Hematopoietic multipotent progenitor cell (in vitro differentiated cells): Measurements from ENCODE around the gene GALNT16. TPM values are rescaled to one million over a fixed set of nuclear protein-coding genes. Genes with fewer than 3 reads are reported as not detected.
"Not testable (repeated sequence)": the region's sequence is repeated elsewhere in the genome, so short reads cannot be mapped to it uniquely, and the experiment has no call there.

Experiments
- DNase-seq, 3 donors: peaks; one replicate each; pipeline ENCODE4 v3.0.0-alpha.2; 2011 to 2015; ENCODE audit warnings: low read depth in 2 of 3, low spot score in 2 of 3
- total RNA-seq: library from RNA; depleted of rRNA; stranded (reverse); fragments of >200 nt; gene quantifications from one replicate; pipeline ENCODE4 v1.2.3, GENCODE V29; 2012

Gene GALNT16
- total RNA-seq, 1 donor: under 0.01 TPM

DNA sequence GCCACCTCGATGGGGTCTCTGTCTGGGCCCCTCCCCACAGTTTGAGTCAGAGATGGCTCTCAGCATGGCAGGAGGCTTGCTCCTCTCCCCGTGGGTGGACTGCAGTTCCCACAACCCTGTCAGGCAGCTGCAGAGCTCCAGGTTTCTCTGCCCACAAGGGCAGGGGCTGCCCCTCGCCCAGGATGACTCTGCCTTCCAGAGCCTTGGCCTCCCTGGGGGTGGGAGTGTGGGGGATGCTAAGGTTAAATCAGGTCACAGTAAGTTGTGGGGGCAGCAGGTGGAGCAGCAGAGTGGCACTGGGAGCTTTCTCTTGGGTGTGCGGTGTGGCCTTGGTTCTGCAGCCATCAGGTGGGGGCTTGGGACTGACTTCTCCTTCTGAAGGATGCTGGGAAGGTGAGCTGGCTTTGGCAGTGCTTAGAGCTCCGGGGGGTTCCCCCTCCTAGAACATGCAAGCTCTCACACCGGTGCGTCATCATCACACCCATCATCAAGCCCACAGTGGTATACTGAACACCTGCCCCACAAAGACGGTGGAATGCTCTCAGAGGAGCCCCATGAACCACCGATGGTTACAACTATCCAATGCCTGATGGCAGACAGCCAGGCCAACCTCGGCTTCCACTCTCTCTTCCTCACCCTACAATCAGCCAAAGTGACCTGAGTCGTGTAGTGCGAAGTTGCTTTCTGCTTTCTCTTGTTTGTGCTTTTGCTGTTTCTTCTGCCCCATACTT lies 98.4 kb downstream of the GALNT16 start:
- DNase-seq: no peak

DNA sequence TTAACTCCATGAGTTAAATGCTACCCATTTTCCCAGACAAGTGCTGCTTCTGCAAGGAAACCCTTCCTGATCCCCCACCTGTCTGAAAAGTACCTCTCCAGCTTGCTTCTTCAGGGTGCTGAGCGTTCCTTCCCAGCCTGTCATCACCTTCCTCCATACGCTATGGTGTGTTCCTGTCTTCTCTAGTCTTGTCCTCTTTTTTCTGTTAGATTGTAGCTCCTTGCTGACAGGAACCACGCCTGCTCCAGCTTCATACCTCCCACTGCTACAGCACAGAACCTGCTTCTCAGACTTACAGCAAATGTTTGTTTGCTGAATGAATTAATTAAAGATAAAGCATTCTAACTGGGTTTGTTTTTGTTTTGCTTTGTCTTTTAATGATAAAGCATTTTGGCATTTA lies 99.0 kb downstream of the GALNT16 start:
- no peak for DNase-seq

DNA sequence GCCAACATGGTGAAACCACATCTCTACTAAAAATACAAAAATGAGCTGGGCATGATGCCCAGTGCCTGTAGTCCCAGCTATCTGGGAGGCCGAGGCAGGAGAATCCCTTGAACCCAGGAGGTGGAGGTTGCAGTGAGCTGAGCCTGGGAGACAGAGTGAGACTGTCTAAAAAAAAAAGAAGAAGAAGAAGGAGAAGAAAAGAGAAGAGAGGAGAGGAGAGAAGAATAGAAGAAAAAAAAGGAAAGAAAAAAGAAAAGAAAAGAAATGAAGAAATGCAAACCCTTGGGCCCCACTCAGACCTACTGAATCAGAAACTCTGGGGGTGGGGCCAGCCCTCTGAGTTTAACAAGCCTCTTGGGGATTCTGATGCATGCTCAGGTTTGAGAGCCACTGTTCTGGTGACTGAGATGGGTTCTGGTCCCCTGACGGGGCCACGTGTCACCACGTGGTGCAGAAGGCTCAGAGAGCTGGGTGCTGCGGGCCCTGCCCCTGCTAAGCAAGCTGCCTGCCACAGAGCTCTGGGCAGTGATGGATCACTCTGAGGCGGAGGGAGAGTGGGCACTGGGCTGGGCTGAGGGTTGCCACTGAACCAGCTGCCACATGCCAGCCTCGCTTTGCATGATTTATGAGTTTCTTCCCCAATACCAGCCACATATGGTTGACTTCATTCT lies 100.6 kb downstream of the GALNT16 start:
- peak in 1 of 3 donors; percentile 54 for DNase-seq

DNA sequence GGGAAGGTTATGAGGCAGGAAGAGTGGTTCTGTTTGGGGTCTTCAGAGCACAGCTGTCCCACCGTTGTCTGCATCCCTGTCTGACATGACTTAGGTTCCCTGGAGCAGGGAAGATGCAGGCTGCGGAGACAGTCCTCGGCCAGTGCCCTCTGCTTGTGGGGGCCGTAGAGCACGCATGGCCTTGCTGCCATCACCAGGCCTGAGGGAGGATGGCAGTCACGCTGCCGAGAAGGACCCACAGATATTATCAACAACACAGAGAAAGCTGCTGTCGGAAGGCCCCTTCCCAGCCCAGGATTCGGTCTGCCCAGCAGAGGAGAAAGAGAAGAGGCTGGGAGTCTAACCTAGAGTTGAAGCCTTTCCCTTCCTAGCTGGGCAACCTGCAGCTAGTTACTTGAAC lies 103.1 kb downstream of the GALNT16 start:
- DNase-seq: no peak

DNA sequence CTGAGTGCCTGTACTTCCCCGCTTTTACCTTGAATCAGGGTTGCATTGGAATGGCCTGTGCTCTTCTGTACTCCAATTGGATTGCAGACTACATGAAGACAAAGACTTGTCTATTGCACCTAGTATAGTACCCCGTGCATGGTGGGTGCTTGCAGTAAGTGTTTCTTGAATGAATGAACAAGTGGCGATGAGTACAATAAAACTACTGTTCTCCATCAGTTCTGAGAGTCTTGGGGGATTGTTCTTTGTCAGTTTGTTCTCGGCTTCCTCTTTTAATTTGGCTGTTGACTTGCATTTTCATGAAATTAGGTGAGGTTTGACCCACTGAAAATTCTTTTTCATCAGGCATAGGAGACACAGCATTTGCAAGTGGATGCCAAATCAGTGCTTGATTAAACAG lies 104.0 kb downstream of the GALNT16 start:
- DNase-seq: no peak

DNA sequence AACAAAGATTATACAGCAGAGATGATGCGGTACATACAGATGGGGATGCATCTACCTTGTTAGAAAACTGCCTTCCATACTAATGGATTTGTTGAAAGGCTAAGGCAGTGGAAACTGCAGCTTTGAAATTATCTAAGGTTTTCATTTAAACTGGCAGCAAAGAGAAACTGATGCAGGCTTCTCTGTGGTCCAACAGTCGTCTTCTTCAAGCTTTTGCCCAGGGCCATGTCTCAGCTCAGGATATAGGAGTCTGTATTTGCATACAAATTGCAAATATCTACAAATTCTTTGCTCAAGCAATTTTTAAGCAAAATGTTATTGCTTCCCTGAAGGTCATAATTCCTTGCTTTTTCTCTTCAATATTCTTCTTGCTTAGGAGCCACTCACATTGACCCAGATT lies 104.4 kb downstream of the GALNT16 start:
- no peak for DNase-seq

DNA sequence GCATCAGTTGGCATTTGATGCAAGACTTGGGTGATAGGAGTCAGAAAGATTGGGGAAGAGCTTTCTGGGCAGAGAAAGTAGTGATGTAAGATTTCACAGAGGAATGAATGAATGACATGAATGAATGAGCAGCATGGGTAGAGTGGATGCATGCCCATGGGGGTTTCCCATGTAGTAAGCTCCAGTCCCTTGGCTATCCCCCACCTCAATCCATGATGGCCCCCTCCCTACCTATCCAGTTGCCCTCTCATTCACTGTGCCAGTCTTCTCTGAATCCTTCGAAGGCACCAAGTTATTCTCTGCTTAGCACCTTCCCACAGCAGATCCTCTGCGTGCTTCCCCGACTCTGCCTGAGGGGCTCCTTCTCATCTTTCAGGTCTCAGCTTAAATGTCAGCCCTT lies 106.1 kb downstream of the GALNT16 start:
- DNase-seq: no peak

DNA sequence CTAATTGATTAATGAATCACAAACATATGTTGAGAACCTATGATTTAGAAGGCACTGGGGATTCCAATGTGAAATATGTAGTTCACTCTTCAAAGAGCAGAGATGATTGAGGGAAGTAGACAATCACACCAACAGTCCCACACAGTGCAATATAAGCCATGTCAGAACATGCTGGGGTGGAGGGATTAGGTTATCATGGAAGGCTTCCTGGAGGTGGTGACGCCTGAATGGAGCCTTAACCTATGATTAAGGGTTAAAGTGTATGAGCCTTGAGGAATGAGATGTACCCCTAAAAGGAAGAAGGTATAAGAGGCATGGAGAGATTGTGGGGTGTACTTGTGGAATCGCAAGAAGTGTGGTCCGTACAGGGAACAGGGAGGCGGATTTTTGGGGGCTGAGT lies 106.8 kb downstream of the GALNT16 start:
- no peak for DNase-seq

DNA sequence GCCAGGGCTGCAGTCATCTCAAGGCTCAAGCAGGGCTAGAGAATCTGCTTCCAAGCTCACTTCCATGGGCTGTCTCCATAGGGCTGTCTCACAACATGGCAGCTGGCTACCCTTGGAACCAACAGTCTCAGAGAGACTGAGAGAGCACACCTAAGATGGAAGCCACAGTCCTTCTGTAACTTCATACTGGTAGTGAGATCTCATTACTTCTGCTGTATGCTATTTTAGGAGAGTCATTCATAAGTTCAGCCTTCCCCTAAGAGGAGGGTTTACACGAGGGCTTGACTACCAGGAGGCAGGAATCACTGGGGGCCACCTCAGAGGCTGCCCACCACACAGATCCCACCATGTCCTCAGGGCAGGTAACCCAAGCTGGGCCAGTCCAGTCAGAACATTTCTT lies 108.4 kb downstream of the GALNT16 start:
- no peak for DNase-seq

DNA sequence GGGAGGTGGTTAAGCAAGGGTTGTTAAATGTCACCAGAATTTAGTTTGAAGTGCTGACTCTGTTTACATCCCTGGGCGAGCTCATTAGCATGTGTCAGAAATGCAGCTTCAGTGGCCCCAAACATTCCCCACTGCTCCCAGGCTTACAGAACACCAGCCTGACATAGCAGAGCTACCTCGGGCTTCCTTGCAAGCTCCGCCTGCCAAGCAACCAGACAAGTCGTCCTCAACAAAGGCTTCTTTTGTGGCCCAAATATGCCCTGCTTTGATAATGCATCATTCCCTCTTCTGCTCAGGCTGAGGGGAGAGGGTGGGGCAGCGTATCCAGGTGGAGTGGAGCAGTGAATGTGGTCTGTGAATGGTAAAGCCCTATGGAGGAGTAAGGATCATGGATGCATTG lies 110.1 kb downstream of the GALNT16 start:
- no peak for DNase-seq

DNA sequence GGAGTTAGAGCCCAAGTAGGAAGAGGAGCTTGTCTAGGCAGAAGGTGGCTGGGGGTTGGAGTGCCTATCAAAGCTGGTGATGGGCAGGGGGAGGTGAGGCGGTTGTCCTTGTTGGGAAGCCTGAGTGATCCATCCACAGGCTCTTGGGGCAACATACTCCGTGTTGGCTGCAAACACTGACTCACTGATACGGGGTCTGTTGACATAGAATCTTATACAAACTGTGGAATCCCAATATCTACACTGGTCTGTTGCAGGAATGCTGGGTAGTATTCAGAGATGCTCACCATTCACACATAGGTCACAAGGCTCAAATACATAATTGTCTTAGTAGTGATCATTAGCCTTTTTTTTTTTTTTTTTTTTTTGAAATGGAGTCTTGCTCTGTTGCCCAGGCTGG lies 112.2 kb downstream of the GALNT16 start:
- no peak for DNase-seq

DNA sequence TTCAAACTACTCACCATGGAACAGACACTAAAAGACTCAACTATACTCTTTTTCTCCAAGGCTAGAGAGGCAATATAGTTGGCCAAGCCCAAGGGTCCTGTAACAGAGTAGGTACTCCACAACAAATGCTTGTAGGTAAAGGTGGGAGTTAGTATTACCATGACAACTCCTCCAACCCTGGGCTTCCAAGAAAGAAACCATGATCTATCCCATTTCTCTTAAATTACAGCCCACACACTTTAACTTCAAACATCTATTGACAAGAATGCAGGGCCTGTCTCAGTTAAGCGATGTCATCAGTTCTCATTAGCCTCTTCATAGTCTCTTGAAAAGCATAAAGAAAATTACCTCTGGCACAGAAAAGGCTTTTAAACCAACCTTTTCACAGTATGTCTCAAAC lies 113.1 kb downstream of the GALNT16 start:
- DNase-seq: no peak

DNA sequence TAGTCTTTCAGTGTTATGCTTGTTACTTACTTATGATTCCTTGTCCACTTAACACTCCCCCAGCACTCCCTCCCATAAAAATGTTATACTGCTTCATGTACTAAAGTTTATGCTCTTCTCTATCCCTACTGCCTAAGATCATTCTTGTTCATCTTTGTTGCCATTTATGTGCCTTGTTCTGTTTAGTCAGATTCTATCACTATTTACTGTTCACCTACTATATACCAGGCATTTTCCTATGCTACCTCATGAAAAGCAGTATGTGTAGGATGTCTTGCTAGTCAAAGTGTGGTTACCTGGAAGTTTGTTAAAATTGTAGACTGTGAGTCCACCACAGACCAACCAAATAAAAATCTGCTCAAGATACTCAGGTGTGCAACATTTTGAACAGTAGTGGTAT lies 114.3 kb downstream of the GALNT16 start:
- DNase-seq: no peak

DNA sequence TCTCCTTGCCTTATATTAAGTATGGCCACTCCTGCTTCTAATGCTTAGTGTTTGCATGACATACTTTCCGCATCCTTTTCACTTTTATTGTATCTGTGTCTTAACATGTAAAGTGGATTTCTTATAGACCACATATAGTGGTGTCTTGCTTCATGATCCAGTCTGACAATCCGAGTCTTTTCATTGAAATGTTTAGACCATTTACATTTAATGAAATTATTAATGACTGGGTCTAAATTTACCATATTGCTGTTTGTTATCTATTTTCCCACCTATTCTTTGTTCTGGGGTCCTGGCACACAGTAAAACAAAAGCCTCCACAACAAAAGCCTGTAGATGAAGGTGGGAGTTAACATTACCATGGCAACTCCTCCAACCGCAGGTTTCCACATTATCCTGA lies 115.2 kb downstream of the GALNT16 start:
- DNase-seq: no peak

DNA sequence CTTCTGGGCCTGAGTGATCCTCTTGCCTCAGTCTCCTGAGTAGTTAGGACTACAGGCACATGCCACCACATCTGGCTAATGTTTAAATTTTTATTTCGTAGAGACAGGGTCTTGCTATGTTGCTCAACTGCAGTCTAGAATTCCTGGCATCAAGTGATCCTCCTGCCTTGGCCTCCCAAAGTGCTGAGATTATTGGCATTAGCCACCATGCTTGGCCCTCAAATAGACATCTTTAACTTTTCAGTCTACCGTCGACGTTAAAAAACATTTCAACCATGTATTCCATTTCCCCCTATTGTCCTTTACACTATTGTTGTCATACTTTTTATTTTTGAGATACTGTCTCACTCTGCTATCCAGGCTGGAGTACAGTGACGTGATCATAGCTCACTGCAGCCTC lies 115.8 kb downstream of the GALNT16 start:
- no peak for DNase-seq

DNA sequence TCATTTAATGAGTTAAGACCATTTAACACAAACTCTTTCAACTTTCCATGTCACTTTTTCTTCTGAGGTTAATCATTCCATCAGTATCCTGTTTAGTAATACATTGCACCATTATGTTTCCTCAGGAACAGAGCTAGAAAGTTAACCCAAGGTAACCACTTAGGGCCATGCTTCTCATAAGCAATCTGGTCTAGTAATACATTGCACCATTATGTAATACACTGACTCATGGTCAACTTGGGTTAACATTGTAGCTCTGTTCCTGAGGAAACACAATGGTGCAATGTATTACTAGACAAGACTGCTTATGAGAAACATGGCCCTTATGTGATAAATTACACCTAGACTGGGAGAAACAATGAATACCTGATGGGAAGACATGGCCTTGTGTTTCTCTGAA lies 116.5 kb downstream of the GALNT16 start:
- no peak for DNase-seq

DNA sequence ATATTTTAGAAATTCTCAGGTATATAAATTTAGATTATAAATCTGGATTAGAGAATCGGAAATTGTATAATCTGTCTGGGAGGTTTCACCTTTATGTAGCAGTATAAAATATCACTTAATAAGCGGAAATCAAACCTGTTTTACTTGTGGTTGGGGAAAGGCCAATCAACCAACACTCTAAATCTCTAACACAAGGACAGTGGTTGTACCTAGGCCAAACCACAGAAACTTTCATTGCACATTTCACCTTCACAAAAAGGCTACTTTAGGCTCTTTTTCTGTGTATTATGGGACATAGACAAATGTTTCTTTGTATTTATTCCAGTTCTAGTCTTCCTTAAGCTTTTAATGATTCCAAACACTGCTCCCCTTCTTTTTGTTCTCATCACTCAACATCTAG lies 118.3 kb downstream of the GALNT16 start:
- DNase-seq: no peak

DNA sequence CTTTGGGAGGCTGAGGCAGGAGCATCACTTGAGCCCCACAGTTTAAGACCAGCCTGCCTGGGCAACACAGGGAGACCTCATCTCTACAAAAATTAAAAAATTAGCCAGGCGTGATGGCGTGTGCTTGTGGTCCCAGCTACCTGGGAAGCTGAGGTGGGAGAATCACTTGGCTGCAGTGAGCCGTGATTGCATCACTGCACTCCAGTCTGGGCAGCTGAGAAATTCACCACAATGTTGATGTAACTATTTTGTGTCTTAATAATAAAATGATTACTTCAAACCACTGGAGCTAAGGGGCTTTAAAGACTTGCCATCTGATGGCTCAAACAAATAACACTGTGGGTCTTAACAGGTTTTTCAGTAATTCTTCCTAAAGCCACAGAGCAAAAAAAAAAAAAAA lies 127.4 kb downstream of the GALNT16 start:
- no peak for DNase-seq

DNA sequence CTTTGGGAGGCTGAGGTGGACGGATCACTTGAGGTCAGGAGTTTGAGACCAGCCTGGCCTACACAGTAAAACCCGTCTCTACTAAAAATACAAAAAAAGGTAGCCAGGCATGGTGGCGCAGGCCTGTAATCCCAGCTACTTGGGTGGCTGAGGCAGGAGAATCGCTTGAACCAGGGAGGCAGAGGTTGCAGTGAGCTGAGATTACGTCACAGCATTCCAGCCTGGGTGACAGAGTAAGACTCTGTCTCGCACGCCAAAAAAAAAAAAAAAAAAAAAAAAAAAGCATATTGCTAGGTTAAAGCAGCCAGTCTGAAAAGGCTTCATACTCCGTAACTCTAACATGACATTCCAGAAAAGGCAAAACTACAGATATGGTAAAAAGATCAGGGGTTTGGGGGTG lies 131.4 kb downstream of the GALNT16 start:
- DNase-seq: not testable (repeated sequence)

DNA sequence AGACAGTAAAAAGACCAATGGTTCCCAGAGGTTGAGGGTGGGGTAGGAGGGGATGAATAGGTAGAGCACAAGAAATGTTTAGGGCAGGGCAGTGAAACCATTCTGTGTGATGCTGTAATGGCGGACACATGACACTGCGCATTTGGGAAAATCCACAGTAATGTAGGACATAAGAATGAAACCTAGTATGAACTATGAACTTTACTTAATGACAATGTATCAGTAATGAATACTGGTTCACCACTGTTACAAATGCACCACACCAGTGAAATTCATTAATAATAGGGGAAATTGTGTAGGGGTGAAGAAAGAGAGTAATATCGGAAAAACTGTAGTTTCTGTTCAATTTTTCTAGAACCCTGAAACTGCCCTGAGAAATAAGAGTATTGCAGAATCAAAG lies 132.5 kb downstream of the GALNT16 start:
- DNase-seq: no peak

DNA sequence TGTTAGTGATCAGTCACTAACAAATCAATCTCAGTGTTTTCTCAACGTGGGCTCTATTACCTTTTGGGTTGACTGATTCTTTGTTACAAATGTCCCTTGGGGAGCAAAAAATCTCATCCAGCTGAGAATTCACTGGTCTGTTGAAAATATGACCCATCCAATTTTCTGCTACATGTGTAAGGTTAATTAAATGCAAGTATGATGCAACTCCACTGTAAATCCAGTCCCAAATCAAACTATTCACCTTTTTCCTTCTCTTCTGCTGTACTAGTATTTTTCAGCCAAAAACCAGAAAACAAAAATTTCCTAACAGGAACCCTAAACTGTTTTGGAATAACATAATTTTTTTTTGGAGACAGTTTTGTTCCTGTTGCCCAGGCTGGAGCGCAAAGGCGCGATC lies 136.0 kb downstream of the GALNT16 start:
- DNase-seq: no peak

DNA sequence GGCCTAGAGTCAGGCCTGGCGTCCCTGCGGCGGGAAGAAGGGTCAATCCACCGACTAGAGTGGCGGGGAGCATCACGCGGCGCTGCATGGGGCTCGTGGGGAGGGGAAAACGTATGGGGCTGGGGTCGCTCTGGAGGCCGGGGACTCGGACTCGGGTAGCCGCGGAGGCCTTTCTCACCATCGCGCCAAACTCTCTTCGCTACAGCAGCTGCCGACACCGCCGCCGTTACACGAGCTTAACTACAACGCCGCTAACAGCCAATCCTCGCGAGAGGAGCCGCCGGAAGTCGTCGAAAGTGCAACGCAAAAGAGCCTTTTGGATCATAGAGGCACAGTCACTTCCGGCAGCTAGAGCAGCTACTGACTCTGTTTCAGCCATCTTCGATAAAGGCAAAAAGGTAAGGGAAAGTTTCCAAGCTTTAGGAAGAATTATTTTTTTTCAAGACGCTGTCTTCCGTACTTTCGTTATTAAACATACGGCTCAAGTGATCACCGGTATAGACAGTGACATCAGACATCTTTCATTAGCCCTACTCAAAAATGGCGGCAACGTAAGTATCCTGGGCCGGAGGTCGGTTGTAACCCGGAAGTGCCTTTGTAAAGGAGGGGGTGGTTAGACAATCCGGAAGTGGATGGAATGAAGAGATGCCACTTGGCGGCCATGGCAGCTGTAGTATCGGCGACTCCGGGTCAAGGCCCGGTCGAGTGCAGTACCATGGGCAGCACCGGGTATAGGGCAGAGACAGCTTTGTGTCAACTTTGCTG lies 138.3 kb downstream of the GALNT16 start, which contains the start of the genes ERH and SLC39A9:
Gene ERH, minus strand, starts transcription at position 247 of the 765 bp plus-strand sequence. Its CDS starts 66 bp downstream, at position 181.
Gene SLC39A9, plus strand, starts transcription at position 640 of the 765 bp plus-strand sequence. CDS start 678 bp downstream, outside the sequence.
- DNase-seq: peak; percentile 81 to 99 (median 96)
